Endothelial cell of umbilical vein (primary cell): ENCODE data around the gene SMIM44.

ENCODE experiments used
- CTCF ChIP-seq, 2 donors: IDR thresholded peaks; 1 replicate in 1 of 2; 2 replicates in 1 of 2; pipeline ENCODE4 v1.5.1; 2011; ENCODE audit warnings: low read length in 2 of 2, mild to moderate bottlenecking in 2 of 2, moderate library complexity in 2 of 2, control low read depth in 1 of 2, inconsistent platforms in 1 of 2, low read depth in 1 of 2; ENCODE audit not compliant: insufficient read depth in 1 of 2; ENCODE audit errors: extremely low read depth in 1 of 2
- EZH2 ChIP-seq: IDR thresholded peaks from 2 replicates; pipeline ENCODE4 v1.6.1; 2012; ENCODE audit warnings: borderline replicate concordance, low read depth, mild to moderate bottlenecking, moderate library complexity, low read length, inconsistent platforms; ENCODE audit not compliant: severe bottlenecking
- FOS ChIP-seq: IDR thresholded peaks from 2 replicates; pipeline ENCODE4 v1.6.1; 2011; ENCODE audit warnings: mild to moderate bottlenecking, low read length, moderate library complexity, borderline replicate concordance; ENCODE audit not compliant: insufficient read depth
- GATA2 ChIP-seq: IDR thresholded peaks from 2 replicates; pipeline ENCODE4 v1.7.0; 2011; ENCODE audit warnings: low read depth, mild to moderate bottlenecking, moderate library complexity, mixed read lengths, low read length; ENCODE audit not compliant: insufficient read length, insufficient read depth
- MAX ChIP-seq: IDR thresholded peaks from 2 replicates; pipeline ENCODE4 v1.6.1; 2011; ENCODE audit not compliant: insufficient read depth, insufficient read length
- MYC ChIP-seq: IDR thresholded peaks from one replicate; pipeline ENCODE4 v1.6.1; 2011; ENCODE audit warnings: mild to moderate bottlenecking, low read depth, low read length
- POLR2A ChIP-seq: IDR thresholded peaks from 2 replicates; pipeline ENCODE4 v1.6.1; 2012; ENCODE audit warnings: low read depth, mild to moderate bottlenecking, control low read depth, low read length
- POLR2AphosphoS5 ChIP-seq: IDR thresholded peaks from 2 replicates; pipeline ENCODE4 v1.6.1; 2012; ENCODE audit warnings: low read depth, mild to moderate bottlenecking, control low read depth, low read length, moderate library complexity; ENCODE audit not compliant: insufficient read depth

- TF ChIP-seq CTCF (IDR thresholded peaks at IDR 0.05; ENCODE audit: extremely low read depth in 1 of 2, insufficient read depth in 1 of 2, low read depth in 1 of 2, low read length in 2 of 2) = no peak
- no peak for TF ChIP-seq MYC
- no peak for TF ChIP-seq POLR2AphosphoS5
- no peak for TF ChIP-seq POLR2A
- no peak for TF ChIP-seq FOS
- no peak for TF ChIP-seq MAX
- TF ChIP-seq EZH2 = no peak
- TF ChIP-seq GATA2 = no peak
These were observed 41.0 kb upstream of the SMIM44 start for GRCh38 chr19:3524078-3524842.
